IMR-90 (cell line): ENCODE results near the gene IYD. TPM values are rescaled to one million over a fixed set of nuclear protein-coding genes. Genes with fewer than 3 reads are reported as not detected.

ENCODE experiments used
- microRNA-seq, 2 experiments: library from miRNA; stranded (forward) in 1 of 2; unstranded in 1 of 2; fragments of 10-50 nt in 1 of 2; fragments of <30 nt in 1 of 2; gene quantifications in 1 of 2; microRNA quantifications in 1 of 2; one replicate each; pipeline versions ENCODE3 to v1.1.0; 2013 to 2020; ENCODE audit not compliant: insufficient read depth in 1 of 2, insufficient read length in 1 of 2, unreplicated experiment in 1 of 2
- polyA plus RNA-seq, 3 experiments: library from polyadenylated mRNA; depleted of rRNA; stranded (reverse); fragments of >200 nt; gene quantifications; 2 replicates each; pipeline ENCODE4 v1.2.3, GENCODE V29; 2012; ENCODE audit warnings: low replicate concordance in 1 of 3
- small RNA-seq, 5 experiments: library from RNA; depleted of rRNA; stranded (forward); fragments of <200 nt; gene quantifications; one replicate each; pipeline ENCODE3, GENCODE V24; 2012
- total RNA-seq: library from RNA; depleted of rRNA; stranded (reverse); fragments of >200 nt; gene quantifications from 2 replicates; pipeline ENCODE4 v1.2.3, GENCODE V29; 2012; rRNA removed

Gene IYD
- total and polyA plus RNA-seq, 2 of the 4 experiments (the other 2 are of a cell fraction) = not detected

Small RNAs within 50 kb of the gene (microRNA-seq; reads per million reads assigned to microRNA genes)
- not detected for gene RNU4-7P (ENCODE audit: insufficient read depth, insufficient read length)

Small RNAs within 50 kb of the gene (small RNA-seq; reads per million reads assigned to genes)
- gene RNU4-7P = 0 to 1.2 (median 0) reads per million in 5 experiments

Other genes with a start within 250 kb of the IYD start
- not detected in 2 replicates for gene PPP1R14C, start 226.0 kb upstream of the IYD start, total RNA-seq
- not detected in 2 replicates for gene PPP1R14C, start 226.0 kb upstream of the IYD start, polyA plus RNA-seq (2012; rRNA removed)
- 0.28 and 0.36 TPM in 2 replicates for gene PLEKHG1, start 230.9 kb downstream of the IYD start, total RNA-seq
- gene PLEKHG1, start 230.9 kb downstream of the IYD start, polyA plus RNA-seq (2012; rRNA removed) = 0.09 and 0.27 TPM in 2 replicates